ENCODE measurements around the gene BPIFB1. TPM values are rescaled to one million over a fixed set of nuclear protein-coding genes. Genes with fewer than 3 reads are reported as not detected.

Gene BPIFB1
- total and polyA plus RNA-seq, 9 of the 15 experiments (the other 6 are each of a cell fraction or from before 2014, with no cell fraction given) = not detected

- TF ChIP-seq CHD7 (IDR thresholded peaks at IDR 0.05; ENCODE audit: low read depth, low read length) = no peak
- TF ChIP-seq ZNF75A (CRISPR knock-in tag; IDR thresholded peaks at IDR 0.05) = no peak
- TF ChIP-seq FOSL1 (tag; conservative IDR thresholded peaks at IDR 0.05) = peak; percentile 96
- no peak for TF ChIP-seq E4F1 (CRISPR knock-in tag; IDR thresholded peaks at IDR 0.05; ENCODE audit: borderline replicate concordance)
- TF ChIP-seq SETDB1 (IDR thresholded peaks at IDR 0.05; ENCODE audit: low read length) = no peak
- no peak for TF ChIP-seq TAF15 (IDR thresholded peaks at IDR 0.05; ENCODE audit: low read depth, low read length)
- peak; percentile 96 for TF ChIP-seq JUND (IDR thresholded peaks at IDR 0.05; ENCODE audit: borderline replicate concordance, low read depth, low read length)
- peak; percentile 93; the same call in 2 of the 3 replicates for TF ChIP-seq JUND (tag; IDR thresholded peaks at IDR 0.05; ENCODE audit: borderline replicate concordance, low read depth, low read length)
- no peak for TF ChIP-seq SAFB2 (IDR thresholded peaks at IDR 0.05; ENCODE audit: borderline replicate concordance, low read depth, low read length, severe bottlenecking)
- TF ChIP-seq SIN3B (IDR thresholded peaks at IDR 0.05; ENCODE audit: low read depth) = no peak
- no peak for TF ChIP-seq ZNF134 (CRISPR knock-in tag; conservative IDR thresholded peaks at IDR 0.05)
- no peak for TF ChIP-seq CREB1 (IDR thresholded peaks at IDR 0.05)
- no peak for TF ChIP-seq CREB1 (CRISPR knock-in tag; IDR thresholded peaks at IDR 0.05)
- TF ChIP-seq MIER1 (IDR thresholded peaks at IDR 0.05; ENCODE audit: low read depth) = no peak
Observed at GRCh38 chr20:33257237-33257636, 25.8 kb upstream of the BPIFB1 start (continued).

All from K562 (cell line).